ENCODE data around the gene CDK5RAP1. TPM values are rescaled to one million over a fixed set of nuclear protein-coding genes. Genes with fewer than 3 reads are reported as not detected.

The CDK5RAP1 gene
- total and polyA plus RNA-seq, 2 of the 4 experiments (the other 2 are of a cell fraction): 23.9 to 28.1 TPM

DNA sequence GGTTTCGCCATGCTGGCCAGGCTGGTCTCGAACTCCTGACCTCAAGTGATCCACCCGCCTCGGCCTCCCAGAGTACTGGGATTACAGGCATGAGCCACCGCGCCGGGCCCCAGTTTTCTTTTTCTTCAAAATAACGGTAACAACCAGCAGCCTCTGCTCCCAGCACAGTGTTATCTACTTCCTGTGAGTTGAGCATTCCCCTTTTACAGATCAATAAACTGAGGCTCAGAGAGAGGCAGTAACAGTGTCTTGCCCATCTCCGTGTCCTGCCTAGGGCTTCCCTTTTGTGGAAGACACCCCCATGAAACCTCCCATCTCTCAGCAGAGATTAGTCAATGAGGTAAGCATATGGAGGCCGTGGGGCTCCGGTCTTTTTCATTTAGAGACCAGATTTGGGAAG, 88.7 kb downstream of the CDK5RAP1 start:
- no TSS peak for BruUV-seq (replicated peaks)
- TF ChIP-seq FOS (IDR thresholded peaks at IDR 0.05; ENCODE audit: low read depth, low read length) (no peak), MAFK (IDR thresholded peaks at IDR 0.05; ENCODE audit: low read depth, low read length) (no peak), CHD1 (IDR thresholded peaks at IDR 0.05; ENCODE audit: low read depth, low read length) (no peak), MXI1 (IDR thresholded peaks at IDR 0.05; ENCODE audit: borderline replicate concordance, low read depth, low read length) (no peak), RFX5 (IDR thresholded peaks at IDR 0.05; ENCODE audit: low read depth, low read length) (no peak), CEBPB (IDR thresholded peaks at IDR 0.05; ENCODE audit: low read depth, low read length) (no peak), NFE2L2 (IDR thresholded peaks at IDR 0.05; ENCODE audit: low read depth, low read length) (no peak), RAD21 (IDR thresholded peaks at IDR 0.05; ENCODE audit: low read length) (no peak), BHLHE40 (IDR thresholded peaks at IDR 0.05; ENCODE audit: low read depth, low read length) (no peak), MAZ (IDR thresholded peaks at IDR 0.05; ENCODE audit: borderline replicate concordance, low read depth, low read length) (no peak), SMC3 (IDR thresholded peaks at IDR 0.05; ENCODE audit: low read depth, low read length) (no peak), RCOR1 (IDR thresholded peaks at IDR 0.05; ENCODE audit: insufficient replicate concordance, low read length) (no peak), POLR2A (IDR thresholded peaks at IDR 0.05; ENCODE audit: low read depth, low read length) (no peak)
- TF ChIP-seq, protein P1, sequence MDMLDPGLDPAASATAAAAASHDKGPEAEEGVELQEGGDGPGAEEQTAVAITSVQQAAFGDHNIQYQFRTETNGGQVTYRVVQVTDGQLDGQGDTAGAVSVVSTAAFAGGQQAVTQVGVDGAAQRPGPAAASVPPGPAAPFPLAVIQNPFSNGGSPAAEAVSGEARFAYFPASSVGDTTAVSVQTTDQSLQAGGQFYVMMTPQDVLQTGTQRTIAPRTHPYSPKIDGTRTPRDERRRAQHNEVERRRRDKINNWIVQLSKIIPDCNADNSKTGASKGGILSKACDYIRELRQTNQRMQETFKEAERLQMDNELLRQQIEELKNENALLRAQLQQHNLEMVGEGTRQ (IDR thresholded peaks at IDR 0.05; ENCODE audit: low read depth, low read length): no peak
- TF ChIP-seq, protein P2, sequence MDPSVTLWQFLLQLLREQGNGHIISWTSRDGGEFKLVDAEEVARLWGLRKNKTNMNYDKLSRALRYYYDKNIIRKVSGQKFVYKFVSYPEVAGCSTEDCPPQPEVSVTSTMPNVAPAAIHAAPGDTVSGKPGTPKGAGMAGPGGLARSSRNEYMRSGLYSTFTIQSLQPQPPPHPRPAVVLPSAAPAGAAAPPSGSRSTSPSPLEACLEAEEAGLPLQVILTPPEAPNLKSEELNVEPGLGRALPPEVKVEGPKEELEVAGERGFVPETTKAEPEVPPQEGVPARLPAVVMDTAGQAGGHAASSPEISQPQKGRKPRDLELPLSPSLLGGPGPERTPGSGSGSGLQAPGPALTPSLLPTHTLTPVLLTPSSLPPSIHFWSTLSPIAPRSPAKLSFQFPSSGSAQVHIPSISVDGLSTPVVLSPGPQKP (IDR thresholded peaks at IDR 0.05; ENCODE audit: borderline replicate concordance, low read depth, low read length): no peak
- TF ChIP-seq, protein P3, sequence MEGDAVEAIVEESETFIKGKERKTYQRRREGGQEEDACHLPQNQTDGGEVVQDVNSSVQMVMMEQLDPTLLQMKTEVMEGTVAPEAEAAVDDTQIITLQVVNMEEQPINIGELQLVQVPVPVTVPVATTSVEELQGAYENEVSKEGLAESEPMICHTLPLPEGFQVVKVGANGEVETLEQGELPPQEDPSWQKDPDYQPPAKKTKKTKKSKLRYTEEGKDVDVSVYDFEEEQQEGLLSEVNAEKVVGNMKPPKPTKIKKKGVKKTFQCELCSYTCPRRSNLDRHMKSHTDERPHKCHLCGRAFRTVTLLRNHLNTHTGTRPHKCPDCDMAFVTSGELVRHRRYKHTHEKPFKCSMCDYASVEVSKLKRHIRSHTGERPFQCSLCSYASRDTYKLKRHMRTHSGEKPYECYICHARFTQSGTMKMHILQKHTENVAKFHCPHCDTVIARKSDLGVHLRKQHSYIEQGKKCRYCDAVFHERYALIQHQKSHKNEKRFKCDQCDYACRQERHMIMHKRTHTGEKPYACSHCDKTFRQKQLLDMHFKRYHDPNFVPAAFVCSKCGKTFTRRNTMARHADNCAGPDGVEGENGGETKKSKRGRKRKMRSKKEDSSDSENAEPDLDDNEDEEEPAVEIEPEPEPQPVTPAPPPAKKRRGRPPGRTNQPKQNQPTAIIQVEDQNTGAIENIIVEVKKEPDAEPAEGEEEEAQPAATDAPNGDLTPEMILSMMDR (conservative IDR thresholded peaks at IDR 0.05; ENCODE audit: low read depth, low read length): no peak
- WGBS, 2 experiments (ENCODE audit: extremely low coverage in 2 of 2, insufficient read length in 1 of 2): 80% methylated on average over 7 of the region's 11 CpGs; no CpG with 5 or more reads in 1 of the 2 experiments
- no peak overlapping the region for H4K8ac ChIP-seq (ENCODE audit: low read depth in 2 of 2, low read length in 2 of 2)
- intact Hi-C loops (cut with micrococcal nuclease) (no loop called here), dilution Hi-C loops (cut with HindIII; ENCODE audit: low sequenced_read_pairs, unreplicated experiment) (no loop called here), in situ Hi-C loops (cut with MboI; ENCODE audit: low sequenced_read_pairs) (no loop called here)
- no peak overlapping the region for H3K27ac ChIP-seq (ENCODE audit: insufficient read depth, low read length)
- H3K27me3 ChIP-seq (ENCODE audit: control insufficient read depth, insufficient read depth, low read length): peaks cover 20% of the 10 kb centered on the region; the same call in 1 of the 2 replicates
- no peaks in the 10 kb centered on the region for H3K9me1 ChIP-seq (ENCODE audit: insufficient read depth, low read length)
- H3K18ac ChIP-seq (ENCODE audit: low read depth, low read length): no peak overlapping the region
- no peak overlapping the region for H2BK15ac ChIP-seq (ENCODE audit: low read depth, low read length)
- H3K4me3 ChIP-seq (ENCODE audit: insufficient read depth, low read depth, low read length): no peak overlapping the region
- ChIA-PET POLR2A (ENCODE audit: unreplicated experiment) (no interaction called here), CTCF (no interaction called here)
- no peaks in the 10 kb centered on the region for H3K36me3 ChIP-seq (ENCODE audit: control insufficient read depth, insufficient read depth, low read length)
- H4K20me1 ChIP-seq (ENCODE audit: insufficient read depth, low read length): no peaks in the 10 kb centered on the region
- H3K14ac ChIP-seq (replicated peaks; ENCODE audit: low read depth, low read length): no peak overlapping the region
- DNase-seq (no peak), ATAC-seq (ENCODE audit: low read depth) (no peak)
- no peak overlapping the region for H4K5ac ChIP-seq (ENCODE audit: low read depth, low read length)
- H2AFZ ChIP-seq (replicated peaks; ENCODE audit: low read length, poor library complexity): no peak overlapping the region
- no peak overlapping the region for H2BK120ac ChIP-seq (ENCODE audit: low read depth, low read length)
- no peak overlapping the region for H3K4ac ChIP-seq (ENCODE audit: low read depth, low read length)
- H3K4me2 ChIP-seq (ENCODE audit: low read depth, low read length): no peak overlapping the region
- no peak overlapping the region for H3K56ac ChIP-seq (ENCODE audit: extremely low read depth, insufficient read depth, low read length)
- H2BK5ac ChIP-seq (ENCODE audit: low read depth, low read length, poor library complexity, severe bottlenecking): no peak overlapping the region
- no peaks in the 10 kb centered on the region for H3K79me1 ChIP-seq (ENCODE audit: low read depth in 1 of 2, low read length in 2 of 2)
- no peak overlapping the region for H2AK9ac ChIP-seq (replicated peaks; ENCODE audit: low read depth, low read length, poor library complexity)
- no peak overlapping the region for H3K9ac ChIP-seq (ENCODE audit: low read depth, low read length)
- 0 out of 2 replicates have a peak, but pooled peaks cover 2% of the 10 kb centered on the region for H3K9me3 ChIP-seq (ENCODE audit: control insufficient read depth, insufficient read depth, low read length)
- H2BK20ac ChIP-seq (ENCODE audit: low read depth, low read length): no peak overlapping the region
- H2AK5ac ChIP-seq (ENCODE audit: low read depth, low read length): no peak overlapping the region
- no peaks in the 10 kb centered on the region for H3K4me1 ChIP-seq (ENCODE audit: control insufficient read depth, insufficient read depth, low read length)
- H4K91ac ChIP-seq (ENCODE audit: insufficient read depth, low read depth, low read length): no peak overlapping the region
- H3K23ac ChIP-seq (ENCODE audit: low read depth, low read length): no peak overlapping the region

All from IMR-90 (cell line).